Ishikawa (cell line): ENCODE data around the gene TANC2.

ENCODE experiments used
- EGR1 ChIP-seq: IDR thresholded peaks from 2 replicates; pipeline ENCODE4 v1.6.1; 2012
- YY1 ChIP-seq: IDR thresholded peaks from 2 replicates; pipeline ENCODE4 v1.6.1; 2012; ENCODE audit warnings: low read depth

DNA sequence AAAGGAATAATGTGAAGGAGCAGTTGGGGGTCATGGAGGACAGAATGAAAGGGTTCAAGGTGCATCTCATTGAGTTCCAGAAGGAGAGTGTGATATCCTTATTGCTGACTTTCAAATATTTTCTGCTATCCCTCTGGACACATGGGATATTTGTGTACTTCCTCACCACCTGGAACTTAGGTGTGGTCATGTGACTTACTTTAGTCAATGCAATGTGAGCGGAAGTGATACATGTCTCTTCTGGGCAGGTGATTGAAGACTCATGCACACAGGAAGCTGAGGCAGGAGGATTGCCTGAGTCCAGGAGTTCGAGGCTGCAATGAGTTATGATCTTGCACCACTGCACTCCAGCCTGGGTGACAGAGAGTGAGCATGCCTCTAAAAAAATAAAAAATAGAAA is 36.7 kb upstream of the TANC2 start:
- TF ChIP-seq EGR1 = no peak
- TF ChIP-seq YY1 = no peak
